GM13977 (cell line): ENCODE measurements around the gene LRP3.

Experiments
- DNase-seq: peaks from one replicate; pipeline ENCODE4 v3.0.0; 2012; ENCODE audit warnings: low spot score
- in situ Hi-C: fragments of 300-500 bp; cut with MboI; formaldehyde crosslinking; loops from one replicate; pipeline ENCODE4 v1.12.0; 2022; ENCODE audit warnings: low sequenced_read_pairs, low pct_unique_long_range_greater_than_20kb, mixed read lengths, inconsistent platforms; ENCODE audit not compliant: unreplicated experiment
- TF ChIP-seq, protein P1 (sequence below): IDR thresholded peaks from 2 replicates; pipeline ENCODE4 v1.5.1; 2012; ENCODE audit warnings: mild to moderate bottlenecking, control low read depth; ENCODE audit not compliant: insufficient read depth; ENCODE audit errors: extremely low read depth, missing control alignments

The LRP3 gene

GRCh38 chr19:33197591-33198000 lies 3.5 kb downstream of the LRP3 start:
- no peak for DNase-seq
- TF ChIP-seq, protein P1, sequence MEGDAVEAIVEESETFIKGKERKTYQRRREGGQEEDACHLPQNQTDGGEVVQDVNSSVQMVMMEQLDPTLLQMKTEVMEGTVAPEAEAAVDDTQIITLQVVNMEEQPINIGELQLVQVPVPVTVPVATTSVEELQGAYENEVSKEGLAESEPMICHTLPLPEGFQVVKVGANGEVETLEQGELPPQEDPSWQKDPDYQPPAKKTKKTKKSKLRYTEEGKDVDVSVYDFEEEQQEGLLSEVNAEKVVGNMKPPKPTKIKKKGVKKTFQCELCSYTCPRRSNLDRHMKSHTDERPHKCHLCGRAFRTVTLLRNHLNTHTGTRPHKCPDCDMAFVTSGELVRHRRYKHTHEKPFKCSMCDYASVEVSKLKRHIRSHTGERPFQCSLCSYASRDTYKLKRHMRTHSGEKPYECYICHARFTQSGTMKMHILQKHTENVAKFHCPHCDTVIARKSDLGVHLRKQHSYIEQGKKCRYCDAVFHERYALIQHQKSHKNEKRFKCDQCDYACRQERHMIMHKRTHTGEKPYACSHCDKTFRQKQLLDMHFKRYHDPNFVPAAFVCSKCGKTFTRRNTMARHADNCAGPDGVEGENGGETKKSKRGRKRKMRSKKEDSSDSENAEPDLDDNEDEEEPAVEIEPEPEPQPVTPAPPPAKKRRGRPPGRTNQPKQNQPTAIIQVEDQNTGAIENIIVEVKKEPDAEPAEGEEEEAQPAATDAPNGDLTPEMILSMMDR, result no peak
- in situ Hi-C loops, result no loop called here

DNA sequence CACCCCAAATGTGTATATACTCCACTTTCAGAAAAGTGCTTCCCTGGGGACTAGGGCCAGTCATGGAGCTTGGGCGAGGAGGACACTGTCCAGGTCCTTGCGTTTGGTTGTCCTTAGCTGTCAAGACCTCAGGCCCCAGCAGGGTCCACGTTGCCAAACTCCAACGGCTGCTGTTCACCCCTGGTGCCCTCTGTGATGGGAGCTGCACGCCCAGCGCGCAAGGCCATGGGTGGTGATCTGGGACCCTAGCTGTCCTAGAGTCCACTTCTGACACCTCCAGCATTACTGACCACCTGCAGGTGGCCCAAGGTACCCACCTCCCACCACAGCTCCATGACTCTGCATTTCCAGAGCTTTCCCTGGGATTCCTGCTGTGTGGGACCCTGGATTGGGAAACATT lies 4.0 kb downstream of the LRP3 start:
- no peak for DNase-seq
- in situ Hi-C loops, result no loop called here
- TF ChIP-seq, protein P1, result no peak

GRCh38 chr19:33199441-33200265 lies 5.5 kb downstream of the LRP3 start:
- in situ Hi-C loops, result no loop called here
- TF ChIP-seq, protein P1, result no peak
- no peak for DNase-seq

- TF ChIP-seq, protein P1, result no peak
- DNase-seq, result no peak
- in situ Hi-C loops, result no loop called here
These were observed 7.3 kb downstream of the LRP3 start for GRCh38 chr19:33201473-33201872.

DNA sequence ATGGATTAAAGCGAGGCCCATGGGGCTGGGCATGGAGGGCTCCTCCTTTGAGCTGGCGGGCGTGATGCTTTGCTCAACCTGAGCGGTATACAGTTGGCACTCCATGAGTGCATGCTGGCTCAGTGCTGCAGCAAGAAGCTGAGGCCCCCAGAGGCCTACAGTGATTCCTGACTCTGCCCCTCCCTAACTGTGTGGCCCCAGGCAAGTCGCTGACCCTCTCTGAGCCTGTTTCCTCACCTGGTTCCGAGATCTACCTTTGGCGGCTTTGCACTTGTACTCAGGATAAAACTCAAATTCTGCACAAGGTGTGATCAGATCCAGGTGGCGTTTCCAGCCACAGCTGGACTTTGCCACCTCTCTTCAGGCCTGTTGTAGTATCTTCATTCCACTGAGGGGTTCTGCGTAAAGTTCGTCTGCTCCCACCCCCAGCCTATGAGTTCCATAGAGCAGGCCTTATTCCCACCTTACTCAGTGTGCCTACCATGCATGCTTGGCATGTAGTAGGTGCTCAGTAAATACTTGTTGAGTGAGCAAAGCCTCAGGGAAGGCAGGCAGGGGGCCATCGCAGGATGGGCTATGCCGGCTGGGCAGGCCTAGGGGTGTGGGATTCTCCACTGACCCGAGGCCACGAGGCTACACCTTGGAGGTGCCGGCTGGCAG lies 7.9 kb downstream of the LRP3 start:
- in situ Hi-C loops, result no loop called here
- DNase-seq, result no peak
- TF ChIP-seq, protein P1, result no peak

- in situ Hi-C loops, result no loop called here
- TF ChIP-seq, protein P1, result no peak
- DNase-seq, result no peak
These were observed 8.7 kb downstream of the LRP3 start for GRCh38 chr19:33202546-33203507.
